ENCODE results near the gene APOLD1. TPM values are rescaled to one million over a fixed set of nuclear protein-coding genes. Genes with fewer than 3 reads are reported as not detected.
A peak's percentile ranks its signal among the peaks of the same experiment; 100 is the strongest.
"Not testable (repeated sequence)": the region's sequence is repeated elsewhere in the genome, so short reads cannot be mapped to it uniquely, and the experiment has no call there.

Gene APOLD1
- polyA plus RNA-seq, 2 donors, result 0.77 to 2.4 TPM

GRCh38 chr12:12794686-12795085 is 9.2 kb downstream of the APOLD1 start:
- no peaks in the 10 kb centered on the region for H3K36me3 ChIP-seq (ENCODE audit: control insufficient read depth in 2 of 2, insufficient read depth in 2 of 2, low read length in 1 of 2)
- no peak overlapping the region for H3K4me3 ChIP-seq (ENCODE audit: low read depth in 1 of 2, low read length in 2 of 2)
- H3K27me3 ChIP-seq (ENCODE audit: control insufficient read depth in 1 of 2, insufficient read depth in 2 of 2, low read length in 2 of 2), result no peaks in the 10 kb centered on the region
- H3K9me3 ChIP-seq (ENCODE audit: control insufficient read depth in 2 of 2, insufficient read depth in 1 of 2, low read depth in 1 of 2, low read length in 1 of 2), result no peaks in the 10 kb centered on the region
- H3K27ac ChIP-seq (ENCODE audit: low read depth in 2 of 2, low read length in 1 of 2), result no peak overlapping the region
- 77 to 80% methylated on average over 2 of the region's 2 CpGs for WGBS, 2 donors
- peaks cover 0 to 3% of the 10 kb centered on the region in 2 donors for H3K4me1 ChIP-seq (ENCODE audit: control insufficient read depth in 2 of 2, insufficient read depth in 2 of 2, low read length in 1 of 2)

DNA sequence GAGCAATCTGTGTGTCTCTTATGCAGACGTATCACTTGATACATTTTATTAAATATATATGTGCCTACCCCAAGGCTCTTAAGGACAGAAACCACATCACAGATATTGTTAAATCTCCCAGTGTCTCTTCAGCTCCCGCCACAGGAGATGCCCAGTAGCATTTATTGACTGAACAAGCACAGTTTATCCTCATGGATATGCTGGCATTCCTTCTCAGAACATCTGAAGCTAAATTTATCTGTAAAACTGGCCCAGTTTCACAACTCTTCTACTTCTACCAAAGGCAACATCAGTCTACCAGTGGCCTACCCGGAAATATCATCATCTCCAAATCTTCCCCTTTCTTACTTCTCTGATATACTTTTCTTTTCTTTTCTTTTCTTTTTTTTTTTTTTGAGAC is 10.7 kb downstream of the APOLD1 start:
- Histone ChIP-seq H3K27ac (ENCODE audit: low read depth in 2 of 2, low read length in 1 of 2) (no peak overlapping the region), H3K36me3 (ENCODE audit: control insufficient read depth in 2 of 2, insufficient read depth in 2 of 2, low read length in 1 of 2) (no peaks in the 10 kb centered on the region), H3K4me1 (ENCODE audit: control insufficient read depth in 2 of 2, insufficient read depth in 2 of 2, low read length in 1 of 2) (peaks cover 0 to 3% of the 10 kb centered on the region in 2 donors), H3K4me3 (ENCODE audit: low read depth in 1 of 2, low read length in 2 of 2) (no peak overlapping the region), H3K9me3 (ENCODE audit: control insufficient read depth in 2 of 2, insufficient read depth in 1 of 2, low read depth in 1 of 2, low read length in 1 of 2) (no peaks in the 10 kb centered on the region), H3K27me3 (ENCODE audit: control insufficient read depth in 1 of 2, insufficient read depth in 2 of 2, low read length in 2 of 2) (no peaks in the 10 kb centered on the region)
- 58 to 68% methylated on average over 3 of the region's 3 CpGs for WGBS, 2 donors

- peaks cover 0 to 3% of the 10 kb centered on the region in 2 donors for H3K4me1 ChIP-seq (ENCODE audit: control insufficient read depth in 2 of 2, insufficient read depth in 2 of 2, low read length in 1 of 2)
- 86 to 89% methylated on average over 9 of the region's 9 CpGs for whole genome bisulfite sequencing, 2 donors
- no peaks in the 10 kb centered on the region for H3K9me3 ChIP-seq (ENCODE audit: control insufficient read depth in 2 of 2, insufficient read depth in 1 of 2, low read depth in 1 of 2, low read length in 1 of 2)
- no peak overlapping the region for H3K4me3 ChIP-seq (ENCODE audit: low read depth in 1 of 2, low read length in 2 of 2)
- H3K27me3 ChIP-seq (ENCODE audit: control insufficient read depth in 1 of 2, insufficient read depth in 2 of 2, low read length in 2 of 2), result no peaks in the 10 kb centered on the region
- no peak overlapping the region for H3K27ac ChIP-seq (ENCODE audit: low read depth in 2 of 2, low read length in 1 of 2)
- H3K36me3 ChIP-seq (ENCODE audit: control insufficient read depth in 2 of 2, insufficient read depth in 2 of 2, low read length in 1 of 2), result no peaks in the 10 kb centered on the region
Observed at GRCh38 chr12:12796928-12797793, 11.7 kb downstream of the APOLD1 start.

DNA sequence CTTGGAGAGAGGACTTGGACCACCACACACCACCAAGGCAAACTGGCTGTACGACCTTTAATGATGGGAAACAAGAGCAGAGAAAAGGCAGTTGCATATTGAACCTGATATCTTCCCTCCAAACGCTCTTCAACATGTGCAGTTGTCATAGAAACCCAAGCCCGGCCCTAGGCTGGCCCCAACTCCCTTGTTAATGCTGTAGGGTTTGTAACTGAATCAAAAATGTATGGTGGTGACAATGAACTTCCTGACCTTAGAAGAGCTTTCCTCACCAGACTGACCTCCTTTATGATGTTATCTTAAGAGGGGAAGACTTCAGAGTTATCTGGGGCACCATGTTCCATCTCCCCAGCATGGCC is 12.3 kb downstream of the APOLD1 start:
- Histone ChIP-seq H3K36me3 (ENCODE audit: control insufficient read depth in 2 of 2, insufficient read depth in 2 of 2, low read length in 1 of 2) (no peaks in the 10 kb centered on the region), H3K27ac (ENCODE audit: low read depth in 2 of 2, low read length in 1 of 2) (no peak overlapping the region), H3K27me3 (ENCODE audit: control insufficient read depth in 1 of 2, insufficient read depth in 2 of 2, low read length in 2 of 2) (no peaks in the 10 kb centered on the region), H3K4me1 (ENCODE audit: control insufficient read depth in 2 of 2, insufficient read depth in 2 of 2, low read length in 1 of 2) (peaks cover 0 to 3% of the 10 kb centered on the region in 2 donors), H3K4me3 (ENCODE audit: low read depth in 1 of 2, low read length in 2 of 2) (no peak overlapping the region), H3K9me3 (ENCODE audit: control insufficient read depth in 2 of 2, insufficient read depth in 1 of 2, low read depth in 1 of 2, low read length in 1 of 2) (no peaks in the 10 kb centered on the region)
- 90 to 93% methylated on average over 3 of the region's 3 CpGs for WGBS, 2 donors

- H3K9me3 ChIP-seq (ENCODE audit: control insufficient read depth in 2 of 2, insufficient read depth in 1 of 2, low read depth in 1 of 2, low read length in 1 of 2), result no peaks in the 10 kb centered on the region
- H3K27me3 ChIP-seq (ENCODE audit: control insufficient read depth in 1 of 2, insufficient read depth in 2 of 2, low read length in 2 of 2), result no peaks in the 10 kb centered on the region
- 60 to 77% methylated on average over 1 of the region's 1 CpG for WGBS, 2 donors
- peaks cover 0 to 3% of the 10 kb centered on the region in 2 donors for H3K4me1 ChIP-seq (ENCODE audit: control insufficient read depth in 2 of 2, insufficient read depth in 2 of 2, low read length in 1 of 2)
- H3K27ac ChIP-seq (ENCODE audit: low read depth in 2 of 2, low read length in 1 of 2), result no peak overlapping the region
- no peak overlapping the region for H3K4me3 ChIP-seq (ENCODE audit: low read depth in 1 of 2, low read length in 2 of 2)
- H3K36me3 ChIP-seq (ENCODE audit: control insufficient read depth in 2 of 2, insufficient read depth in 2 of 2, low read length in 1 of 2), result no peaks in the 10 kb centered on the region
Observed at GRCh38 chr12:12798480-12798879, 13.0 kb downstream of the APOLD1 start.

DNA sequence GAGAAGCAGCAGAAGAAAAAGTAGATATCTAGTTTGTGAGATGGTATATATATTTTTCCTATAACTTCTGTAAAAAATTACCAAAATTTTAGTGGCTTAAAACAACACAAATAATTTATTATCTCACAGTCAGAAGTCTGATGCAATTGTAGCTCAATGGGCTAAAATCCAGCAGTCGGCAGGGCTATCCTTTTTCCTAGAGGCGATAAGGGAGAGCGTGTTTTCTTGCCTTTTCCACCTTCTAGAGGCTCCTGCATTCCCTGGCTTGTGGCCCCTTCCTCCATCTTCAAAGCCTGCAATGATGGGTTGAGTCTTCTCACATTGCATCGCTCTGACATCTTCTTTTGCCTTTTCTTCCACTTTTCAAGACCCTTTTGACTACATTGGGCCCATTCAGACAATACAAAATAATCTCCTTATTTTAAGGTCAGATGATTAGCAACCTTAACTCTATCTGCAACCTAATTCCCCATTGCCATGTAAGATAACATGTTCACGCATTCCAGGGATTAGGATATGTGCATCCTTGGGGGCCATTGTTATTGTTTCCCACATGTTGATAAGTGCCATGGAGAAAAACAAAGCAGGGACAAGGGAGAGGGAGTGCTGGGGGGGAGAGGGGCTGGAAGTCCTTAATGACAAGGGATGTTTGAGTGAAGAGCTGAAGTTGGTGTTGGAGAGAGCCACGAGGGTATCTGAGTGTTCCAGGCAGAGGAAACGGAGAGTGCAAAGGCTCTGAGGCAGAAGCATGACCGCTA is 13.9 kb downstream of the APOLD1 start:
- H3K9me3 ChIP-seq (ENCODE audit: control insufficient read depth in 2 of 2, insufficient read depth in 1 of 2, low read depth in 1 of 2, low read length in 1 of 2), result no peaks in the 10 kb centered on the region
- 70 to 80% methylated on average over 8 of the region's 8 CpGs for WGBS, 2 donors
- no peaks in the 10 kb centered on the region for H3K27me3 ChIP-seq (ENCODE audit: control insufficient read depth in 1 of 2, insufficient read depth in 2 of 2, low read length in 2 of 2)
- no peaks in the 10 kb centered on the region for H3K36me3 ChIP-seq (ENCODE audit: control insufficient read depth in 2 of 2, insufficient read depth in 2 of 2, low read length in 1 of 2)
- no peak overlapping the region for H3K4me3 ChIP-seq (ENCODE audit: low read depth in 1 of 2, low read length in 2 of 2)
- no peaks in the 10 kb centered on the region for H3K4me1 ChIP-seq (ENCODE audit: control insufficient read depth in 2 of 2, insufficient read depth in 2 of 2, low read length in 1 of 2)
- H3K27ac ChIP-seq (ENCODE audit: low read depth in 2 of 2, low read length in 1 of 2), result no peak overlapping the region

- 75 to 79% methylated on average over 9 of the region's 9 CpGs for WGBS, 2 donors
- Histone ChIP-seq H3K27me3 (ENCODE audit: control insufficient read depth in 1 of 2, insufficient read depth in 2 of 2, low read length in 2 of 2) (no peaks in the 10 kb centered on the region), H3K4me1 (ENCODE audit: control insufficient read depth in 2 of 2, insufficient read depth in 2 of 2, low read length in 1 of 2) (no peaks in the 10 kb centered on the region), H3K27ac (ENCODE audit: low read depth in 2 of 2, low read length in 1 of 2) (peak overlapping the region; percentile 44 to 58), H3K4me3 (ENCODE audit: low read depth in 1 of 2, low read length in 2 of 2) (no peak overlapping the region), H3K36me3 (ENCODE audit: control insufficient read depth in 2 of 2, insufficient read depth in 2 of 2, low read length in 1 of 2) (no peaks in the 10 kb centered on the region), H3K9me3 (ENCODE audit: control insufficient read depth in 2 of 2, insufficient read depth in 1 of 2, low read depth in 1 of 2, low read length in 1 of 2) (no peaks in the 10 kb centered on the region)
Observed at GRCh38 chr12:12800406-12801180, 15.1 kb downstream of the APOLD1 start.

- not testable (repeated sequence) for H3K9me3 ChIP-seq (ENCODE audit: control insufficient read depth in 2 of 2, insufficient read depth in 1 of 2, low read depth in 1 of 2, low read length in 1 of 2); H3K4me3 ChIP-seq (ENCODE audit: low read depth in 1 of 2, low read length in 2 of 2); H3K27me3 ChIP-seq (ENCODE audit: control insufficient read depth in 1 of 2, insufficient read depth in 2 of 2, low read length in 2 of 2); H3K4me1 ChIP-seq (ENCODE audit: control insufficient read depth in 2 of 2, insufficient read depth in 2 of 2, low read length in 1 of 2); H3K36me3 ChIP-seq (ENCODE audit: control insufficient read depth in 2 of 2, insufficient read depth in 2 of 2, low read length in 1 of 2); H3K27ac ChIP-seq (ENCODE audit: low read depth in 2 of 2, low read length in 1 of 2)
- WGBS, 2 donors, result 86 to 94% methylated on average over 4 of the region's 4 CpGs
Observed at GRCh38 chr12:12801656-12802055, 16.2 kb downstream of the APOLD1 start.

DNA sequence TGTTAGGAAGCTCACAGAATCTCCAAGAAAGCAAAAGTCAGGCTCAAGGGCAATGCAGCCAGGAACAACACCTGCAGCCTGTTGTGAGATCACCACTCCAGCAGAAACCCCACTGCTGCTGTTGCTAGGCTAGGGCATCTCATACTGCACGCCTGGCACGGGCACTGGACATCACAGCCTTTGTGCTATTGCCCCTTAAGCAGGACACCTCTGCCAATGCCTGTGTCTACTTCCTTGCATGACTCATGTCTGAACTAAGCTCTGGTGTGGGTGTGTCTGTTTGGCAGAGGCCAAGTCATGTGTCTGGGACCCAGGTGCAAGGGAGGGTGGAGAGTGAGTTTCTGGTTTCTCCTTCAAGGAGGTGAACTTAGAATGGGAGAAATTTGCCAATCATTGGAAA is 17.7 kb downstream of the APOLD1 start:
- Histone ChIP-seq H3K4me1 (ENCODE audit: control insufficient read depth in 2 of 2, insufficient read depth in 2 of 2, low read length in 1 of 2) (peaks cover 0 to 2% of the 10 kb centered on the region in 2 donors), H3K27ac (ENCODE audit: low read depth in 2 of 2, low read length in 1 of 2) (peak overlapping the region; percentile 88)
- 20 to 22% methylated on average over 2 of the region's 2 CpGs for WGBS, 2 donors

More for the DNA sequence above, 17.7 kb downstream of the APOLD1 start:
- Histone ChIP-seq H3K4me3 (ENCODE audit: low read depth in 1 of 2, low read length in 2 of 2) (no peak overlapping the region), H3K36me3 (ENCODE audit: control insufficient read depth in 2 of 2, insufficient read depth in 2 of 2, low read length in 1 of 2) (no peaks in the 10 kb centered on the region), H3K27me3 (ENCODE audit: control insufficient read depth in 1 of 2, insufficient read depth in 2 of 2, low read length in 2 of 2) (no peaks in the 10 kb centered on the region), H3K9me3 (ENCODE audit: control insufficient read depth in 2 of 2, insufficient read depth in 1 of 2, low read depth in 1 of 2, low read length in 1 of 2) (no peaks in the 10 kb centered on the region)
